H1 (cell line): Measurements from ENCODE around the gene SCARF1. TPM values are rescaled to one million over a fixed set of nuclear protein-coding genes. Genes with fewer than 3 reads are reported as not detected.

ENCODE experiments used
- CTCF ChIA-PET: fragments of 300-600 bp; sonication (Branson Sonifier 250); formaldehyde crosslinking; loops from one replicate; lab custom pipeline; 2021; ENCODE audit not compliant: partially characterized antibody; lab: Charles Lee
- POLR2A ChIA-PET: fragments of 300-600 bp; sonication (Branson Sonifier 250); formaldehyde crosslinking; loops from one replicate; lab custom pipeline; 2021; ENCODE audit warnings: inconsistent platforms; ENCODE audit not compliant: partially characterized antibody; lab: Charles Lee
- DNase-seq, 2 experiments: peaks; one replicate each; pipeline versions ENCODE4 v3.0.0 to v3.0.0-alpha.2; 2010 to 2022; ENCODE audit warnings: low spot score in 2 of 2, low read depth in 1 of 2, mixed read lengths in 1 of 2
- FAIRE-seq: peaks from 2 replicates; lab custom pipeline; 2011; peaks lifted over from hg19 to GRCh38; lab: Jason Lieb, UNC
- H2AFZ ChIP-seq: 2 replicates; pipeline ENCODE4 v1.8.1; 2012; ENCODE audit warnings: low read length, inconsistent platforms
- H2AK5ac ChIP-seq: 2 replicates; pipeline ENCODE4 v1.6.1; 2013; ENCODE audit warnings: low read depth, low read length
- H2BK120ac ChIP-seq: replicated peaks from 2 replicates; pipeline ENCODE3; 2013; ENCODE audit warnings: low read depth, low read length, inconsistent platforms
- H2BK12ac ChIP-seq: 2 replicates; pipeline ENCODE4 v1.6.1; 2013; ENCODE audit warnings: low read depth, low read length
- H2BK15ac ChIP-seq: 2 replicates; pipeline ENCODE4 v1.6.1; 2013; ENCODE audit warnings: low read length
- H2BK20ac ChIP-seq: 2 replicates; pipeline ENCODE4 v1.6.1; 2013; ENCODE audit warnings: low read length
- H2BK5ac ChIP-seq: 2 replicates; pipeline ENCODE4 v1.6.1; 2013; ENCODE audit warnings: low read depth, low read length
- H3K14ac ChIP-seq: 2 replicates; pipeline ENCODE4 v1.6.1; 2013; ENCODE audit warnings: inconsistent platforms; ENCODE audit not compliant: insufficient read length
- H3K18ac ChIP-seq: 2 replicates; pipeline ENCODE4 v1.6.1; 2013; ENCODE audit warnings: low read length; ENCODE audit errors: extremely low read depth
- H3K23ac ChIP-seq: 2 replicates; pipeline ENCODE4 v1.6.1; 2013; ENCODE audit warnings: inconsistent platforms; ENCODE audit not compliant: insufficient read length
- H3K23me2 ChIP-seq: 2 replicates; pipeline ENCODE4 v1.6.1; 2013; ENCODE audit warnings: low read depth, low read length
- H3K27ac ChIP-seq: 2 replicates; pipeline ENCODE4 v1.6.1; 2011; ENCODE audit warnings: low read depth, low read length, inconsistent platforms
- H3K27me3 ChIP-seq, 4 experiments: replicated peaks in 1 of 4; 1 replicate in 1 of 4; 2 replicates in 3 of 4; pipeline versions ENCODE4 v1.6.1 to v1.8.1; 2011 to 2013; ENCODE audit warnings: low read length in 3 of 4, mild to moderate bottlenecking in 3 of 4, inconsistent platforms in 2 of 4, mixed read lengths in 2 of 4, moderate library complexity in 1 of 4; ENCODE audit not compliant: control insufficient read depth in 3 of 4, insufficient read depth in 3 of 4; ENCODE audit errors: extremely low read depth in 1 of 4
- H3K36me3 ChIP-seq, 4 experiments: 2 replicates each; pipeline versions ENCODE4 v1.6.1 to v1.8.1; 2011 to 2013; ENCODE audit warnings: mild to moderate bottlenecking in 4 of 4, low read length in 3 of 4, moderate library complexity in 2 of 4, control low read depth in 1 of 4, inconsistent platforms in 1 of 4; ENCODE audit not compliant: insufficient read depth in 4 of 4, control insufficient read depth in 2 of 4
- H3K4ac ChIP-seq: replicated peaks from 2 replicates; pipeline ENCODE3; 2013; ENCODE audit warnings: low read length, low read depth, mixed read lengths, inconsistent platforms; ENCODE audit not compliant: insufficient read length
- H3K4me1 ChIP-seq, 4 experiments: replicated peaks in 1 of 4; 1 replicate in 1 of 4; 2 replicates in 3 of 4; pipeline versions ENCODE4 v1.6.1 to v1.8.1; 2011 to 2013; ENCODE audit warnings: low read length in 3 of 4, inconsistent platforms in 2 of 4, mixed read lengths in 1 of 4; ENCODE audit not compliant: insufficient read depth in 4 of 4, control insufficient read depth in 3 of 4
- H3K4me2 ChIP-seq, 2 experiments: 2 replicates each; pipeline versions ENCODE4 v1.6.1 to v1.8.1; 2011 to 2013; ENCODE audit warnings: low read depth in 2 of 2, low read length in 2 of 2, control low read depth in 1 of 2, inconsistent platforms in 1 of 2, mild to moderate bottlenecking in 1 of 2; ENCODE audit not compliant: insufficient read depth in 1 of 2
- H3K4me3 ChIP-seq, 4 experiments: fragments of 200-600, 300-600 bp in 1 of 4; sonication (generic), shearing (Covaris generic), sonication (Bioruptor Twin) in 1 of 4; 2 replicates each; pipeline versions ENCODE4 v1.5.1 to v1.8.1; 2011 to 2016; ENCODE audit warnings: low read length in 4 of 4, low read depth in 3 of 4, control low read depth in 2 of 4, inconsistent platforms in 2 of 4, mild to moderate bottlenecking in 2 of 4, mixed read lengths in 1 of 4, moderate library complexity in 1 of 4; ENCODE audit not compliant: insufficient read depth in 2 of 4; ENCODE audit errors: extremely low read depth in 1 of 4
- H3K56ac ChIP-seq: replicated peaks from 2 replicates; pipeline ENCODE3; 2013; ENCODE audit warnings: low read depth, mild to moderate bottlenecking, mixed read lengths, low read length, inconsistent platforms; ENCODE audit not compliant: insufficient read length
- H3K79me1 ChIP-seq: 2 replicates; pipeline ENCODE4 v1.6.1; 2013; ENCODE audit warnings: low read depth, low read length, control low read depth
- H3K79me2 ChIP-seq, 2 experiments: 2 replicates each; pipeline versions ENCODE4 v1.6.1 to v1.8.1; 2012 to 2013; ENCODE audit warnings: low read length in 2 of 2, mild to moderate bottlenecking in 2 of 2, inconsistent platforms in 1 of 2; ENCODE audit not compliant: insufficient read depth in 2 of 2, control insufficient read depth in 1 of 2
- H3K9ac ChIP-seq, 4 experiments: replicated peaks in 1 of 4; 1 replicate in 1 of 4; 2 replicates in 3 of 4; pipeline versions ENCODE4 v1.6.1 to v1.8.1; 2011 to 2013; ENCODE audit warnings: low read depth in 3 of 4, low read length in 3 of 4, control low read depth in 2 of 4, mild to moderate bottlenecking in 2 of 4, moderate library complexity in 2 of 4, inconsistent platforms in 1 of 4; ENCODE audit errors: extremely low read depth in 1 of 4
- H3K9me3 ChIP-seq, 2 experiments: 2 replicates each; pipeline versions ENCODE4 v1.6.1 to v1.8.1; 2012 to 2013; ENCODE audit warnings: mild to moderate bottlenecking in 2 of 2, moderate library complexity in 2 of 2, control low read depth in 1 of 2, inconsistent platforms in 1 of 2, low read depth in 1 of 2, low read length in 1 of 2, mixed read lengths in 1 of 2; ENCODE audit not compliant: insufficient read depth in 2 of 2
- H4K20me1 ChIP-seq, 2 experiments: replicated peaks in 1 of 2; 2 replicates each; pipeline versions ENCODE3 to v1.8.1; 2011 to 2013; ENCODE audit warnings: inconsistent platforms in 2 of 2, low read length in 2 of 2, mild to moderate bottlenecking in 1 of 2; ENCODE audit not compliant: insufficient read depth in 2 of 2, control insufficient read depth in 1 of 2
- H4K5ac ChIP-seq: 2 replicates; pipeline ENCODE4 v1.6.1; 2013; ENCODE audit warnings: low read length, low read depth, mixed read lengths, inconsistent platforms; ENCODE audit not compliant: insufficient read length
- H4K8ac ChIP-seq: 2 replicates; pipeline ENCODE4 v1.8.0; 2013; ENCODE audit warnings: mild to moderate bottlenecking, moderate library complexity, low read length, inconsistent platforms; ENCODE audit not compliant: insufficient read depth; ENCODE audit errors: extremely low read depth
- H4K91ac ChIP-seq: replicated peaks from 2 replicates; pipeline ENCODE3; 2013; ENCODE audit warnings: low read length, mixed read lengths, inconsistent platforms; ENCODE audit not compliant: insufficient read length
- BACH1 ChIP-seq: IDR thresholded peaks from 2 replicates; pipeline ENCODE4 v1.6.1; 2012; ENCODE audit warnings: low read length, improper control_type of control experiment
- CEBPB ChIP-seq: IDR thresholded peaks from 2 replicates; pipeline ENCODE4 v1.6.1; 2012; ENCODE audit warnings: low read depth, low read length
- MAFK ChIP-seq: IDR thresholded peaks from 2 replicates; pipeline ENCODE4 v1.6.1; 2012; ENCODE audit warnings: low read depth, mild to moderate bottlenecking, improper control_type of control experiment, low read length
- NANOG ChIP-seq: IDR thresholded peaks from 2 replicates; pipeline ENCODE4 v1.6.1; 2011; ENCODE audit warnings: low read length, low read depth, mild to moderate bottlenecking, inconsistent platforms; ENCODE audit not compliant: insufficient read depth, poor library complexity, severe bottlenecking
- RFX5 ChIP-seq: IDR thresholded peaks from 2 replicates; pipeline ENCODE4 v1.6.1; 2011; ENCODE audit warnings: low read depth, low read length, improper control_type of control experiment, borderline replicate concordance
- WGBS, 2 experiments: shearing (Covaris generic) in 1 of 2; methylation state at CpG; one replicate each; pipeline versions ENCODE4 v1.1.6 to v1.1.7; 2013 to 2015; ENCODE audit warnings: low lambda C conversion rate in 2 of 2, mixed read lengths in 2 of 2, inconsistent platforms in 1 of 2, low coverage in 1 of 2, missing lambda C conversion rate in 1 of 2; ENCODE audit not compliant: insufficient replicate concordance in 2 of 2, insufficient coverage in 1 of 2, insufficient read length in 1 of 2; ENCODE audit errors: extremely low coverage in 1 of 2, missing lambda C conversion rate in 1 of 2; 5-methylcytosine and 5-hydroxymethylcytosine counted together
- polyA plus RNA-seq, 7 experiments: library from polyadenylated mRNA; depleted of rRNA in 3 of 7; stranded (reverse) in 5 of 7; unstranded in 2 of 7; fragments of >200 nt in 5 of 7; fragments of 200-250 nt in 2 of 7; gene quantifications; 1 replicate in 5 of 7; 2 replicates in 1 of 7; 4 replicates in 1 of 7; pipeline versions ENCODE4 v1.2.1 to v1.2.3, GENCODE V29; 2011 to 2013; ENCODE audit warnings: missing spikeins in 2 of 7, mixed read lengths in 2 of 7
- total RNA-seq: library from RNA; stranded (reverse); fragmentation: NEBNext Ultra II Directional; extraction: Animal tissue kit (Norgen Biotek cat#: 25700); gene quantifications from 2 replicates; pipeline ENCODE4 v1.2.1, GENCODE V29; 2021

Gene SCARF1
- total and polyA plus RNA-seq, 2 of the 8 experiments (the other 6 are each of a cell fraction or from before 2014, with no cell fraction given) = 1.1 to 1.6 TPM

DNA sequence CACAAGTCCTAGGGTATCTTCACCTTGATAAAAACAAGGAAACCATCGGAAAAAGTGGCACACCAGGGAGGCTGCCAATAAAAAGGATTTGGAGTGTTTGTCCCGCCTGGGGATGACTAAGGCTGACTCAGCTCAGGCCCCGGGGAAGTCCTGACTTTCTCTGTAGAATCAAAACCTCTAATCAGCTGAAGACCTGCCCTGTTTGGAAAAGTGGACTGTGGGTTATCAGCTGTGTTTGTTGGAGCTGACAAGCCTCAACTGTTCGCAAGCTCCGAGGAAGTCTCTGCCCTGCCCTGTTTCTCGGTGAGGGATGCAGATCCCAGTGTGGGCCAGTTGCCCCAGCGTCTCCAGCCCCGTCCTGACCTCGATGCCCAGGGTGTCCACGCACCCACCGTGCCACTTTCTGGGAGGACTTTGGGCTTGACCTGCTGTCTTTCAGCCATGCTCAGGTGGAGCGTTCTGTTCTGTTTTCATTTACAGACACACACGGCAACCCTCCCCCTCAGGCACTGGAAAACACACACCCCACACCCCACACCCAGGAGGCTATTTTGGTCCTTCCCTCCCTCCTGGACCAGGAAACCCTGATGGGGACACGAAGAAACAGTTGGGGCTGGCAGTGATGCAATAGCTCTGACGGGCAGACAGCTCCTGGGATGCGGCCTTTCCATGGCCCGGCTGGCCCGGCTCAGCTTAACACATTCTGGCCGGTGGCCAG, 55.3 kb downstream of the SCARF1 start:
- CTCF ChIA-PET = interaction anchor here (0.6 to 1.9 kb wide), 5 partner anchors 15 to 285 kb away, joined by 3 to 7 read pairs (median 3); no protein-coding TSS in a partner anchor
- Histone ChIP-seq H2BK20ac (no peak overlapping the region), H2BK15ac (peak overlapping the region; percentile 8; the same call in 1 of the 2 replicates), H3K27me3 (no peaks in the 10 kb centered on the region), H2AK5ac (no peak overlapping the region), H2BK12ac (0 out of 2 replicates have a peak overlapping the region, but pooled peaks have one; percentile 4), H3K23me2 (no peaks in the 10 kb centered on the region), H2BK120ac (no peak overlapping the region), H4K8ac (no peak overlapping the region), H2BK5ac (0 out of 2 replicates have a peak overlapping the region, but pooled peaks have one; percentile 22), H3K9ac (no peak overlapping the region), H3K79me2 (no peaks in the 10 kb centered on the region), H3K4ac (no peak overlapping the region), H3K79me1 (no peaks in the 10 kb centered on the region), H3K14ac (no peak overlapping the region), H3K4me1 (peaks cover 0 to 14% (median 8%) of the 10 kb centered on the region in 4 experiments; a peak in 6 of 7 replicates), H3K9me3 (no peaks in the 10 kb centered on the region), H3K56ac (no peak overlapping the region), H4K20me1 (no peaks in the 10 kb centered on the region), H4K91ac (no peak overlapping the region), H3K18ac (no peak overlapping the region), H3K27ac (no peak overlapping the region), H3K4me2 (no peak overlapping the region), H4K5ac (no peak overlapping the region), H2AFZ (no peak overlapping the region), H3K4me3 (no peak overlapping the region), H3K36me3 (no peaks in the 10 kb centered on the region), H3K23ac (no peak overlapping the region)
- FAIRE-seq (no peak), DNase-seq (no peak)
- POLR2A ChIA-PET = interaction anchor here (0.6 to 1.6 kb wide), 3 partner anchors 20 to 95 kb away, joined by 3 to 8 read pairs (median 5); no protein-coding TSS in a partner anchor
- no peak for TF ChIP-seq RFX5
- peak; percentile 73 for TF ChIP-seq BACH1
- peak; percentile 49; the same call in 1 of the 2 replicates for TF ChIP-seq MAFK
- TF ChIP-seq CEBPB = peak; percentile 46; the same call in 1 of the 2 replicates
- TF ChIP-seq NANOG = no peak
- WGBS, 2 experiments = 89% methylated on average over 14 of the region's 19 CpGs; no CpG with 5 or more reads in 1 of the 2 experiments
